T-helper 17 cell (primary cell): ENCODE data around the gene GUCA1C. TPM values are rescaled to one million over a fixed set of nuclear protein-coding genes. Genes with fewer than 3 reads are reported as not detected.
A peak's percentile ranks its signal among the peaks of the same experiment; 100 is the strongest.

Experiments used
- ATAC-seq: fragments of 150-1000 bp; cut with Tn5 transposase; 2 replicates; pipeline ENCODE4 v1.10.0; 2021; ENCODE audit warnings: mild to moderate bottlenecking, moderate library complexity
- DNase-seq, 3 donors: peaks; one replicate each; pipeline versions ENCODE4 v3.0.0 to v3.0.0-alpha.2; 2020 to 2021
- H3K9me3 ChIP-seq: one replicate; pipeline ENCODE4 v1.7.0; 2013; ENCODE audit warnings: low read length, mild to moderate bottlenecking; ENCODE audit not compliant: control insufficient read depth, poor library complexity, severe bottlenecking
- H3K27ac Mint-ChIP-seq: one replicate; pipeline ENCODE4 v1.8.0; 2022; ENCODE audit warnings: mild to moderate bottlenecking, moderate library complexity, mixed read lengths
- H3K27me3 Mint-ChIP-seq: one replicate; pipeline ENCODE4 v1.8.0; 2022; ENCODE audit warnings: mixed read lengths
- H3K36me3 Mint-ChIP-seq: one replicate; pipeline ENCODE4 v1.8.0; 2022; ENCODE audit warnings: low read depth, mixed read lengths
- H3K4me1 Mint-ChIP-seq: one replicate; pipeline ENCODE4 v1.8.0; 2022; ENCODE audit warnings: mild to moderate bottlenecking, mixed read lengths
- H3K4me3 Mint-ChIP-seq: one replicate; pipeline ENCODE4 v1.8.0; 2022; ENCODE audit warnings: mild to moderate bottlenecking, moderate library complexity, mixed read lengths
- total RNA-seq, 4 donors: library from RNA in 2 of 4; stranded (reverse) in 2 of 4; gene quantifications; one replicate each; pipeline ENCODE4 v1.2.3 and lab custom pipeline; 2022 to 2026

GUCA1C gene
- total RNA-seq, 2 donors from 2014 or later = not detected

DNA sequence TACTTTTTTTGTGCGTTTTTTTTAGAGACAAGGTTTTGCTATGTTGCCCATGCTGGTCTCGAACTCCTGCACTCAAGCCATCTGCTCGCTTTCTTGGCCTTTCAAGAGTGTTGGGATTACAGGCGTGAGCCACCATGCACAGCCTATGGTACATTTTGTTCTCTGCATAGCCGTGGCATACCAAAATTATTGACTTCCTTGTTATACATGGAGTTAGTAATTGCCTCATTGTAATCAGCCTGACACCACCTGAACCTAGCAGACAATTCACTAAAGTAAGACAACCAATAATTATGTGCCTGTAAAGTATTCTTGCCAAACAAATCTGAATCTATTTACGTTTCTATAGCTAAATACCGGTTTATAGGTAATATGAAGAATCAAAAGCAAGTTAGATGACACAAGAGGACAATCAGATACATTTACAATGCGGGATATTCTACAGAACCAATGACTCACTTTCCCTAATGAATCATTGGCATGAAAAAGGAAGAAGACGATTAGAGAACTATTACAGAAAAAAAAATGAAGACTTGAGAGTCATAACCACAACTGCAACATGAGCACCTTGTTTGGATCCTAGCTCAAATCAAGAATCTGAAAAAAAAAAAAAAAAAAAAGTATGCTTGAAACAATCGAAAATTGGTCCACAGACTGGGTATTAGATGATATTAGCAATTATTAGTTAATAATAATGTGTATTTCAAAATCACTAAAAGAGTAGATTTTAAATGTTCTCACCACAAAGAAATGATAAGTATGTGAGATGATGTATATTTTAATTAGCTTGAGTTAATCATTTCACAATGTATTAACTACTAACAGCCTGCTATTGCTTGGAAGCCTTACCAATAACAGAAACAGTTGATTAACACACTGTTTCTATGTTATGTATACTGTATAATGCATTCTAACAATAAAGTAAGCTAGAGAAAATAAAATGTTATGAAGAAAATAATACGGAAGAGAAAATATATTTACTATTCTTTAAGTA is 7.1 kb downstream of the GUCA1C start:
- H3K27me3 Mint-ChIP-seq = peaks cover 35% of the 10 kb centered on the region
- H3K4me1 Mint-ChIP-seq = no peaks in the 10 kb centered on the region
- ATAC-seq (no peak), DNase-seq (no peak)
- H3K36me3 Mint-ChIP-seq = no peaks in the 10 kb centered on the region
- H3K9me3 ChIP-seq = no peaks in the 10 kb centered on the region
- H3K27ac Mint-ChIP-seq = no peak overlapping the region
- no peak overlapping the region for H3K4me3 Mint-ChIP-seq

DNA sequence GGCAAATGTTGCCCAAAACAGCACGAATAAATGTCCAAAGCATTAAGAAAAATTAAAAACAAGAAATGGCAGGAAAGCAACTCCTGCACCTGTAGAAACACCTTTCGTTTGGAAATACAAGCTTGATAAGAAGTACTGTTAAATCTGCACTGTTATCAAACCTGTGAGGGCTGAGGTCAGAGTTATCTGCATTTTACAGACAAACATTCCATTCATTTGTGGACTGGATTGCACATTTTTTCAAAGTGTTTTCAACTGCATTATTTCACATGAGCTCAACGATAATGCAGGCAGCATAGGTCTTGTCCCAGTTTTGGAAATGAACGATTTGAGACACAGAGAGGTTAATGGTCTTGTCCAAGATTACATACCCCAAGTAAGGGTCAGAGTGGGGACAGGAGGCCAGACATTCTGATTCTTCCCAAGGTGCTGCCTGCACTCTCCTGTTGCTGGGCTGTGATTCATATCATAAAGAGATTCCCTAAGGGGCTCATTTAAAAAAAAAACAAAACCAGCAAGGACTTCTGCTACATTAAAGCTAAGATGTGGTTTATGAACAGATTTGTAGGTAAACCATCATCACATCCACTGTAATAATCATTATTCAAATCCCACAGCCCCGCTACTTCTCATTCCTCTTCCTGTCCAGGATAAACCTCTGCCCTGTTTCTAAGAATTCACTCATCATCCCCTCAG is 13.0 kb downstream of the GUCA1C start:
- H3K4me3 Mint-ChIP-seq = no peak overlapping the region
- no peak overlapping the region for H3K27ac Mint-ChIP-seq
- H3K9me3 ChIP-seq = no peaks in the 10 kb centered on the region
- peaks cover 18% of the 10 kb centered on the region for H3K27me3 Mint-ChIP-seq
- no peak for ATAC-seq
- DNase-seq = no peak
- no peaks in the 10 kb centered on the region for H3K4me1 Mint-ChIP-seq
- no peaks in the 10 kb centered on the region for H3K36me3 Mint-ChIP-seq

DNA sequence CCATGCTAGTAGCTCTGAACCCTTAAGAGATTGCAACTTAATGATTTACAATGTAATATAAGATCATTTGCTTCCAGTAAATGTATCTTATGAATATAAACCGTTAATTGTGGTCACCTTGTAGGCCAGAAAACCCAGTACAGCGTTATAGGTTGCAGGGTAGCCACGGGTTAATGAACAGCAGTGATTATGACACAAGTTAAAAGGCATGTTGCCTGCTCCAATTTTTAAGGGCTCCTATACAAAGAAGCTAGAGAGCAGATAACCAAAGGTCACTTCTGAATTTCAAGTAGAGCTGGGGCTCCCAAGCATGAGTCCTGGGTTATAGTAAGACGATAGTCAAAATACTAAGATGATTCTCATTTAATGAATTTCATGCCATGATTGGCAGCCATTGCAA is 13.5 kb downstream of the GUCA1C start:
- no peak for ATAC-seq
- peaks cover 18% of the 10 kb centered on the region for H3K27me3 Mint-ChIP-seq

DNA sequence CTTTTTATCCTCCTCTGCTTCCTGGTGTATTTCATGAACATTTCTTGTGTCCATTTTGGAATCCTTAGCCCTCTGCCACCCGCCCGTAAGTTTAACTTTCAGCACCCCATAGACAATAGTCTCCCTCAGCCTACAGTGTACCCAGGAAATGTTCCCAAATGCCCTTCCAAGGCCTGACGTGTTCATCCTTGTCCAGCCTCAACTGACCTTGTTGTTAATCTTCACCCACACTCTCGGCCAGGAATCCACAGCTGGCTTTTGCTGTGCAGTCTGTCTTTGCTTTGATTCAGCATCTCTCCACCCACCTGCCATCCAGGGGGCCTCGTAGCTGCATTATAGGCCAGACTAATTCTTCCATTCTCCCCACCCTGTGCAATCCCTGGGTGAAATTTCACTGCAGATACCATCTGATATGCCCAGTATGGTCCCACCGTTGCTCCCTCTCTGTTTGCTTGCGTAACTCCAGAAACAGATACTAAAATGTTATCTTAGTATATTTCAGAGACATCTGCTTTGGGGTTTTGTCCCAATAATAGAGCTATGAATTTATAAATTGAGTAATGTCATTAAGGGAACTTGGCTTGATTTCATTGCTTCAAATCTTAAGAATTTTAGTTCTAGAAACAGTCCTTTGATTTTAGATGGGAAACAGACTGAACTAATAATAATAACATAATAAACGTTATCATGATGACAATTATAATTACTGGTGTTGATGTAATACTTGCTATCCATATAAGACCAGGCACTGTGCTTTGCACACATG is 16.6 kb downstream of the GUCA1C start:
- Mint-ChIP-seq H3K36me3 (no peaks in the 10 kb centered on the region), H3K27ac (no peak overlapping the region), H3K27me3 (no peaks in the 10 kb centered on the region), H3K4me1 (no peaks in the 10 kb centered on the region), H3K4me3 (no peak overlapping the region)
- DNase-seq = no peak
- no peak for ATAC-seq
- H3K9me3 ChIP-seq = no peaks in the 10 kb centered on the region

More for the DNA sequence above, 13.5 kb downstream of the GUCA1C start:
- Mint-ChIP-seq H3K4me1 (no peaks in the 10 kb centered on the region), H3K4me3 (no peak overlapping the region), H3K27ac (no peak overlapping the region), H3K36me3 (no peaks in the 10 kb centered on the region)
- no peak for DNase-seq
- no peaks in the 10 kb centered on the region for H3K9me3 ChIP-seq

DNA sequence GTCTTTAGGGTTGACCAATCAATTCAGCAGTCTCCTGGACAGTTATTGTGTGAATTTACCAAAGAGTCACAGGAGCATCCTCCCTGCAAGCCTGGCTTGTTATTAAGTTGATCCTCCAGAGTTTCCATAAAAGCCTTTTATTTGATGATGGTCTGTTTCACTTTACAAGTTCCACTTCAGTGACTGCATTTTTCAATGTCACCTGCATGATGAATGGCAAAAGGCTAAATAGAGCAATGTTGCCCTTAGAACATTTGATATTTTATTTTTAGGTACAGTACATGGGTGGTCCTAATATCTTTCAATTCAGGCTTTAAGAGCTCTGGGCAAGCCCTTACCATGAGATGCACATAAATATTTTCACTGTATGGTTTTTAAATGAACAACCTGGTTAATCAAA is 22.6 kb downstream of the GUCA1C start:
- H3K9me3 ChIP-seq = peaks cover 9% of the 10 kb centered on the region
- Mint-ChIP-seq H3K27me3 (peaks cover 6% of the 10 kb centered on the region), H3K4me3 (no peak overlapping the region), H3K4me1 (no peaks in the 10 kb centered on the region), H3K36me3 (peaks cover 2% of the 10 kb centered on the region), H3K27ac (no peak overlapping the region)
- ATAC-seq = no peak
- no peak for DNase-seq

DNA sequence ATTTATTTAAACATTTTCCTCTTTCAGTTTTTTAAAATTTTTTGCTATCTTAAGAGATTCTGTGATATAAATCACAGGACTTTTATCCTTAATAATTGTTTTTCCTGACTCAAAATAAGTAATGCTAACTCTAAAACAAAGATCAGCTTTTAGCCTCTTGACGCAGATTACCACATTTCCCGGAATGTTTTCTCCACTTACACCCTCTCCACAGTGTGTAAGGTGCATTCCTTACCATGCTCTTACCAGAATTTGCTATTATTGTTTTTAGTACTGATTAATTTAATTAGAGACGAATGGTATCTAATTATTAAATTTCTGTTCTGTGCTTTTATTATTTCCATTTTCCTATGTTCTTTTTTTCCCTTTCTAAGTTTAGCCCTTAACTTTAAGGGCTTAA is 34.8 kb downstream of the GUCA1C start:
- peaks cover 12% of the 10 kb centered on the region for H3K4me1 Mint-ChIP-seq
- no peak overlapping the region for H3K27ac Mint-ChIP-seq
- peaks cover 2% of the 10 kb centered on the region for H3K36me3 Mint-ChIP-seq
- peaks cover 30% of the 10 kb centered on the region for H3K27me3 Mint-ChIP-seq
- H3K4me3 Mint-ChIP-seq = no peak overlapping the region
- DNase-seq = no peak
- ATAC-seq = no peak
- H3K9me3 ChIP-seq = no peaks in the 10 kb centered on the region

DNA sequence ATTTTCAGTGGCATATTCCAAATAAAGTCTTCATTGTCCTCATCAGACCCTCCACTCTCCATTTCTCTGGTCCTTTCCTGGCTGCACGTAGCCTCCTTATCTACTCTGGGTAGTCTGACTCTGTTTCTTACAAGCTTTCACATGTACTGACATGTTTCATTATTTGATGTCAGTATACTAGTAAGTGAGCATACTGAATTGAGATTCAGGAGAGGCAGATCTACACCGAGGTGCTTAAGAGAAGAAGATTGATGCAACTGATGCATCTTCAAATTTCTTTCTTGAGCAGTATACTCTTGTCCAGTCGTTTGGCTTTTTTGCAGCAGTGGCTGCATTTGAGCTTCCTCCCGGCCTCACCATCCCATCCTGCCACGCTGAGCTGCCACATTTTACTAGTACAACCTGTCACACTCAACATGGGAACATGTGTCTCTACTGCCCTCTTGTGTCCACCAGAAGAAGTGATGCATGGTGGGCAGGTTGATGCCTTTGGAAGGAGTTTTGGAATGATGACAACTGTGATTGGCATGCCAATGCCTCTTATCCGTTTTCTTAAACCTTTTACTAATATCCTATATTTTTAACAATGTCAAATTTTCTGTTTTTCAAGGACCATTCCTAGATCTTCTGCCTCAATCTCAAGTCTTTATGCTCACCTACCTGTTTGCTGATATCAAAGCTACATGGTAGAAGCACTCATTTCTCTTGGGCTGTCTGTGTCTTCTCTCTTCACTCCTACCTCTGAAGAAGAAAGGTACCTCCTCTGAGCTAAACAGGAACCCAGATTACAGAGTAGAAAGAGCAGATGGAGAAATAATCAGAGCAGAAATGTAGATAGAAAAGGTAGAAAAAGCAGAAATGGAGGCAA is 38.7 kb downstream of the GUCA1C start:
- H3K27ac Mint-ChIP-seq = peak overlapping the region; percentile 4
- H3K9me3 ChIP-seq = peaks cover 3% of the 10 kb centered on the region
- H3K4me1 Mint-ChIP-seq = peaks cover 15% of the 10 kb centered on the region
- H3K4me3 Mint-ChIP-seq = peak overlapping the region; percentile 39
- DNase-seq (peak; percentile 11 to 26 (median 25)), ATAC-seq (peak; percentile 91)
- peaks cover 29% of the 10 kb centered on the region for H3K27me3 Mint-ChIP-seq
- H3K36me3 Mint-ChIP-seq = peaks cover 2% of the 10 kb centered on the region

DNA sequence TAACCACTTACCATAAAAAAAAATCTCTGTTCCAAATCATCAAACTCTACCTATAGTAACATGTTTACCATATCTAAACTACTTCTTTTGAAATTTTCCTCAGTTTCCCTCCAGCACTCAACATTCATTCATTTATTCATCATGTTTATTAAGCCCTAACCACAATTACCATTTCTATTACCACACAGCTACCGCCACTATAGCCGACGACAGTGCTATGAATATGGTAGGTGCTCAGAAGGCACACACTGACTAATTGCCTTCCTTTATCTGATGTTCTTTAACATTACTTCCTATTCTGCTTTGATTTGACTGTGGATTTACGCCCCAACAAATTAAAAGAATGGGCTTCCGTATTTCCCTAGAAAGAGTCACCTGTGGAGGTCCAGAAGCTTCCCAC is 43.9 kb downstream of the GUCA1C start:
- H3K27me3 Mint-ChIP-seq = peaks cover 26% of the 10 kb centered on the region
- ATAC-seq = no peak
- H3K9me3 ChIP-seq = peaks cover 3% of the 10 kb centered on the region
- H3K36me3 Mint-ChIP-seq = no peaks in the 10 kb centered on the region
- H3K4me1 Mint-ChIP-seq = peaks cover 16% of the 10 kb centered on the region
- DNase-seq = no peak
- H3K4me3 Mint-ChIP-seq = no peak overlapping the region
- no peak overlapping the region for H3K27ac Mint-ChIP-seq

DNA sequence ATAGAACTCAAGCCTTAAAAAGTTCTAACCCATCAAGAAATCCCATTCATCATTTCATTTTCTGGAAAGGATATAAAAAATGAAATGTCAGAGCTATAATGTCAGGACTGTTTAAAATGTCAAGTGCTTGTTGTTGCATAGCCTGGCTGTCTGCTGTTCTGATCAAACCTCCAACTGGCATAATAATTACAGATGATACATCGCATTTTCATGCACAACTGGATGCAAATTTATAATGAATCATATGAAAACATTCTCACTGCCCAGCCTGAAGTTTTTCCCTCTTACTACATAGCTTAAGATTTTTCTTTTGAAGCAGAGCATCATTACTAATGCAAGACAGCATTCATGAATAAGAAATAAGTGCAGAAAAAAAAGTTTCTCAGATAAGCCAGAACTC is 46.5 kb downstream of the GUCA1C start:
- Mint-ChIP-seq H3K27ac (no peak overlapping the region), H3K27me3 (peaks cover 18% of the 10 kb centered on the region), H3K4me3 (no peak overlapping the region), H3K36me3 (no peaks in the 10 kb centered on the region), H3K4me1 (peaks cover 4% of the 10 kb centered on the region)
- H3K9me3 ChIP-seq = no peaks in the 10 kb centered on the region
- ATAC-seq (no peak), DNase-seq (no peak)

DNA sequence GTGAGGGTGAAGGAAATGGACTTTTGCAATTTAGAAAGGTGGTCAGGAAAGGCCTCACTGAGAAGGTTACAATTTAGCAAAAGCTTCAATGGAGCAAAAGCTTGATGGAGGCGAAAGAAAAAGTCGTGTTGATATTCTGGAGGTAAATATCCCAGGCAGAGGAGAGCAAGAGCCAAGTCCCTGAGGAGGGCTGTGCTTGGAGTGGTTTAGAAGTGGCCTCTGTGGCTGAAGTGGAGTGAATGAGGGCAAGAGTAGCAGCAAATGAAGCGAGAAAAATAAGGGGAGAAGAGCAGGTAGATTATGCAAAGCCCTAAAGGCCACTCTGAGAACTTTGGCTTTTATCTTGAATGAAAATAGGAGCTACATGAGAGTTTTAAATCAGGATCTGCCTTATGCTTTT is 54.1 kb downstream of the GUCA1C start:
- H3K4me1 Mint-ChIP-seq = peaks cover 3% of the 10 kb centered on the region
- H3K9me3 ChIP-seq = no peaks in the 10 kb centered on the region
- H3K27ac Mint-ChIP-seq = no peak overlapping the region
- no peaks in the 10 kb centered on the region for H3K36me3 Mint-ChIP-seq
- peaks cover 5% of the 10 kb centered on the region for H3K27me3 Mint-ChIP-seq
- DNase-seq = no peak
- no peak for ATAC-seq
- H3K4me3 Mint-ChIP-seq = no peak overlapping the region

DNA sequence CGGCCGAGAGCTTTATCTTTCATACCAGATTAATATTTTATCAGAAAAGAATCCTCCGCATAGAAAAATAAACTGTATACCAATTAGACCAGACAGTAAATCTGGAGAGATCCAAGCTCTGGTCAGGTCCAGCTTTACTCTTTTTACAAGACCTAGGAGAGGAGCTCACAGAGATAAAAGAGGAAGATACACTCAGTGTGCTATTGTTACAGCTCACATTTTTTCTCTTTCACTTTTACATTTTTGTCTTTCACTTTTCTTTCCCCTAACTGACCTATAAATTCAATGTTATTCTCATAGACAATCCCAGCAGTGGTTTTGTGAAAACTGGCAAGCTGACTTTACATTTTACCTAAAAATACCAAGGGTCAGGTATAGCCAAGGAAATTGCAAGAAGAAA is 55.8 kb downstream of the GUCA1C start:
- ATAC-seq = no peak
- no peaks in the 10 kb centered on the region for H3K9me3 ChIP-seq
- peaks cover 5% of the 10 kb centered on the region for H3K27me3 Mint-ChIP-seq
- no peaks in the 10 kb centered on the region for H3K36me3 Mint-ChIP-seq
- peaks cover 3% of the 10 kb centered on the region for H3K4me1 Mint-ChIP-seq
- H3K4me3 Mint-ChIP-seq = no peak overlapping the region
- no peak for DNase-seq
- no peak overlapping the region for H3K27ac Mint-ChIP-seq

DNA sequence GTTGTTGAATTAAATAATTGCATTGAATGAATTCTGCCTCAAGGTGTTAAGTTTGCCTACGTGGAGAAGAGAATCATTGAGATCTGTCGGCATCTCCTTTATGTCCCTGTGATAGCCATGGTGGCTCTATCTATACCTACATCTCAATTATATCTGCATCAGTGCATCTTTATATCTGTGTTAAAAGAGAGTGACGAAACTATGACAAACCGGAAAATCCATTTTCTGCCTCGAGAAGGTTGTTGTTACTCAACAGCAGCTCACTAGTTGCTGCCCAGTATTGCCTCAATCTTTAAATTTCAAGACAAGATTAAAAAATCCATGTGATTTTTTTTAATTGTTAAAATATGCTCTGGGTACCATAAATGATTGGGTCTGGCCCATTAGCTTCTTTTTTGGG is 58.7 kb downstream of the GUCA1C start:
- H3K9me3 ChIP-seq = no peaks in the 10 kb centered on the region
- Mint-ChIP-seq H3K4me1 (peaks cover 3% of the 10 kb centered on the region), H3K27ac (no peak overlapping the region), H3K27me3 (peaks cover 5% of the 10 kb centered on the region), H3K4me3 (no peak overlapping the region), H3K36me3 (no peaks in the 10 kb centered on the region)
- DNase-seq (no peak), ATAC-seq (no peak)
